Trophoblast cell (in vitro differentiated cells and primary cell): ENCODE measurements around the gene ARHGEF16.

Experiments
- DNase-seq, 2 donors: peaks; one replicate each; pipeline ENCODE4 v3.0.0-alpha.2; 2016
- H2AFZ ChIP-seq: 2 replicates; pipeline ENCODE4 v1.6.1; 2013; ENCODE audit warnings: low read length, moderate library complexity, mild to moderate bottlenecking; ENCODE audit not compliant: insufficient read depth, poor library complexity
- H2AK5ac ChIP-seq: 2 replicates; pipeline ENCODE4 v1.6.1; 2013; ENCODE audit warnings: mild to moderate bottlenecking, low read length
- H2BK120ac ChIP-seq: 2 replicates; pipeline ENCODE4 v1.6.1; 2013; ENCODE audit warnings: low read length, mild to moderate bottlenecking, moderate library complexity; ENCODE audit not compliant: insufficient read depth, poor library complexity
- H2BK12ac ChIP-seq: 2 replicates; pipeline ENCODE4 v1.6.1; 2013; ENCODE audit warnings: mild to moderate bottlenecking, low read length, moderate library complexity
- H2BK5ac ChIP-seq: 2 replicates; pipeline ENCODE4 v1.6.1; 2013; ENCODE audit warnings: low read length, low read depth, moderate library complexity, mild to moderate bottlenecking; ENCODE audit not compliant: poor library complexity
- H3K14ac ChIP-seq: 2 replicates; pipeline ENCODE4 v1.6.1; 2013; ENCODE audit warnings: mild to moderate bottlenecking, low read length
- H3K18ac ChIP-seq: 2 replicates; pipeline ENCODE4 v1.6.1; 2013; ENCODE audit warnings: mild to moderate bottlenecking, low read length
- H3K23ac ChIP-seq: 2 replicates; pipeline ENCODE4 v1.6.1; 2013; ENCODE audit warnings: low read length
- H3K27ac ChIP-seq: 2 replicates; pipeline ENCODE4 v1.5.1; 2013; ENCODE audit warnings: low read depth, mild to moderate bottlenecking, inconsistent platforms, low read length, moderate library complexity
- H3K27me3 ChIP-seq: 2 replicates; pipeline ENCODE4 v1.6.1; 2013; ENCODE audit warnings: inconsistent platforms, mild to moderate bottlenecking, low read length, moderate library complexity; ENCODE audit not compliant: insufficient read depth
- H3K36me3 ChIP-seq, 2 experiments: 1 replicate in 1 of 2; 2 replicates in 1 of 2; pipeline ENCODE4 v1.6.1; 2013; ENCODE audit warnings: low read length in 2 of 2, mild to moderate bottlenecking in 2 of 2, moderate library complexity in 1 of 2; ENCODE audit not compliant: insufficient read depth in 2 of 2, control insufficient read depth in 1 of 2
- H3K4ac ChIP-seq: 2 replicates; pipeline ENCODE4 v1.6.1; 2013; ENCODE audit warnings: low read depth, mild to moderate bottlenecking, low read length, moderate library complexity
- H3K4me1 ChIP-seq, 2 experiments: 1 replicate in 1 of 2; 2 replicates in 1 of 2; pipeline ENCODE4 v1.6.1; 2013; ENCODE audit warnings: low read length in 2 of 2, mild to moderate bottlenecking in 2 of 2, moderate library complexity in 1 of 2; ENCODE audit not compliant: insufficient read depth in 2 of 2, control insufficient read depth in 1 of 2
- H3K4me2 ChIP-seq: 2 replicates; pipeline ENCODE4 v1.6.1; 2013; ENCODE audit warnings: inconsistent platforms, mild to moderate bottlenecking, low read length, moderate library complexity
- H3K4me3 ChIP-seq: 2 replicates; pipeline ENCODE4 v1.5.1; 2013; ENCODE audit warnings: mild to moderate bottlenecking, low read depth, low read length, inconsistent platforms
- H3K79me1 ChIP-seq: one replicate; pipeline ENCODE4 v1.6.1; 2013; ENCODE audit warnings: low read length
- H3K79me2 ChIP-seq: 2 replicates; pipeline ENCODE4 v1.6.1; 2013; ENCODE audit warnings: low read length, mild to moderate bottlenecking; ENCODE audit not compliant: control insufficient read depth, insufficient read depth, poor library complexity
- H3K9ac ChIP-seq: 2 replicates; pipeline ENCODE4 v1.6.1; 2013; ENCODE audit warnings: mild to moderate bottlenecking, low read length
- H3K9me3 ChIP-seq: 2 replicates; pipeline ENCODE4 v1.6.1; 2013; ENCODE audit warnings: low read depth, mild to moderate bottlenecking, control low read depth, inconsistent platforms, low read length; ENCODE audit not compliant: insufficient read depth
- H4K12ac ChIP-seq: 2 replicates; pipeline ENCODE4 v1.6.1; 2013; ENCODE audit warnings: low read depth, mild to moderate bottlenecking, low read length, moderate library complexity
- H4K8ac ChIP-seq: 2 replicates; pipeline ENCODE4 v1.6.1; 2013; ENCODE audit warnings: low read depth, mild to moderate bottlenecking, low read length, moderate library complexity
- H4K91ac ChIP-seq: one replicate; pipeline ENCODE4 v1.6.1; 2013; ENCODE audit warnings: low read depth, mild to moderate bottlenecking, low read length, moderate library complexity
- WGBS: extraction: QIAGEN DNeasy Blood & Tissue Kit; methylation state at CpG from one replicate; pipeline ENCODE4 v1.1.7; 2013; ENCODE audit warnings: missing lambda C conversion rate; ENCODE audit not compliant: insufficient read length, insufficient coverage; ENCODE audit errors: extremely low coverage; 5-methylcytosine and 5-hydroxymethylcytosine counted together

The ARHGEF16 gene

DNA sequence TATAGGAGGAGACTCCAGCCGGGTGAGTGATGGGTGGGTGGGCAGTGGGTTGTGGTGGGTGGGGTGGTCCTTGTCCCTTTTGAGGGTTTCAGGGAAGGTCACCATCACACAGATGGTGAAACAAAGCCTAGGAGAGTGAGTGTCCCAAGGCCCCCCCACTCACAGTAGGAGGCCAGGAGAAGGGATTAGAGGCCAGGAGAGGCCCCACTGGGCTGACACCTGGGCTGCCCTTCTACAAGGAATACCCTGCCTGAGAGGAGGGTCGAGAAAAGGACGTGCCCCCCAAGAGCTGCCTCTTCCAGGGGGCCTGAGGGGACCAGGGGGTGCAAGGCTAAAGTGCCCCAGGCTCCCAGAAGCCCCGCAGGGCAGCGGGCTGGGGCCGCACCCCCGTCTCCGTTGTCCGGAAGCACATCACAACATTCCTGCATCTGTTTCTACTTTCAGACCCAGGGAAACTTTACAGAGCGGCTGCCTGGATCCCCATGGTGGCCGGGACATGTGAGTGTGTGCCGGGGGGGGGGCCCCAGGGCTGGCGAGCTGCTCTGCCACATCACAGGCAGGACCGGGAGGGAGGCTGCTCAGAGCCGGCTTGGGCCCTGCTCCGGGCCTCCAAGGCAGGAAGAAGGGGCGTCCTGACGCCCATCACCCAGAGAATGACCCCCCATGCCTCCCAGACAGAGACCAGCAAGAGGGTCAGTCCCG is 68.2 kb downstream of the ARHGEF16 start:
- WGBS: no CpG with 5 or more reads among the region's 19 CpGs
- H3K9ac ChIP-seq: no peak overlapping the region

DNA sequence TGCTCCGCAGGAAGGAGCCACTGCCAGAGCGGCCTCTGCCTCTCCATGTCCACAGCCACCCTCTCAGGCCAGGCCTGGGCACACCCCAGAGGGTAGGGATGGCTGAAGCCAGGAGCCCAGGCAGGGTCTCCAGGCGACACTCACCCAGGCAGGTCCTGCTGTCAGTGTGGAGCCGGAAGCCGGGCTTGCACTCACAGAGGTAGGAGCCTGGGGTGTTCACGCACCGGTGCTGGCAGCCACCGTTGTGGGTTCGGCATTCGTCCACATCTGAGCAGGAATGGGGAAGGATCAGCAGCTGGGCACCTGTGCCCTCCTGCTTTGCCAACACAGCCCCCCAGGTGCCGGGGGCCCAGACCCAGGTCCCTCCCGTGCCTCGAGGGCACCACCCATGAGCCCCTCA is 69.5 kb downstream of the ARHGEF16 start:
- Histone ChIP-seq H3K14ac (no peak overlapping the region), H2AK5ac (no peak overlapping the region), H3K4me3 (no peak overlapping the region)

More for the DNA sequence above, 68.2 kb downstream of the ARHGEF16 start:
- Histone ChIP-seq H3K4me3 (no peak overlapping the region), H2BK5ac (no peak overlapping the region), H2BK12ac (no peak overlapping the region), H2BK120ac (no peak overlapping the region), H3K4me1 (no peaks in the 10 kb centered on the region), H3K36me3 (no peaks in the 10 kb centered on the region), H3K9me3 (no peaks in the 10 kb centered on the region), H2AFZ (no peak overlapping the region), H4K12ac (no peak overlapping the region), H3K23ac (no peak overlapping the region), H3K14ac (no peak overlapping the region), H3K79me2 (no peaks in the 10 kb centered on the region), H3K4me2 (no peak overlapping the region), H3K4ac (no peak overlapping the region), H3K79me1 (no peaks in the 10 kb centered on the region), H3K27ac (no peak overlapping the region), H3K27me3 (no peaks in the 10 kb centered on the region), H4K8ac (no peak overlapping the region), H4K91ac (no peak overlapping the region), H3K18ac (no peak overlapping the region), H2AK5ac (no peak overlapping the region)
- no peak for DNase-seq

DNA sequence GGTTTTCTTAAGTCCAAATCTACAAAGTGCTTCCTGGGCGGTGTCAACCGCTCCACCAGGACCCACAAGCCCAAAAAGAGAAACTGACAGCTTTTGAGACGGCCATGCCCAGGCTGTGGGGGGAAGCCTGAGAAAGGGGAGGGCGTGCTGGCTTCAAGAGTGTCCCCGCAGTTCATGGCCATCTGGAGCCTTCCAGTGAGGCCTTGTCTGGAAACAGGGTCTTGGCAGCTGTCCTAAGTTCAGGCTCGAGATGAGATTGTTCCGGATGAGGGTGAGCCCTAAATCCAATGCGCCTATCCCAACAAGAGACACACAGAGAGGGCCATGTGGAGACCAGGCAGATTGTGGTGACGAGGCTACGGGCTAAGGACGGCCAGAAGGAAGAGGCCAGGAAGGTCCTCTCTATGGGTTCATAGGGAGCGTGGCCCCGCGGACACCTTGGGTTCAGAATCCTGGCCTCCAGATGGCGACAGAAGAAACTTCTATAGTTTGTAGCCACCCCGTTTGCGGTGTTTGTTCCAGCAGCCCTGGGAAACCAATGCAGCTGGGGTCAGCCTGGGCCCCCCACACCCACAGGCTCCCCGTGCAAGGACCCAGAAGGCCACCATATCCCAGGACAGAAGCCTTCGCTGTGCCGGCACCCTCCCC is 70.2 kb downstream of the ARHGEF16 start:
- H4K12ac ChIP-seq: no peak overlapping the region
- H3K9me3 ChIP-seq: no peaks in the 10 kb centered on the region
- DNase-seq: no peak
- no peaks in the 10 kb centered on the region for H3K36me3 ChIP-seq
- H3K18ac ChIP-seq: no peak overlapping the region
- H4K91ac ChIP-seq: no peak overlapping the region
- no peak overlapping the region for H3K23ac ChIP-seq
- H2BK12ac ChIP-seq: no peak overlapping the region
- H2BK5ac ChIP-seq: no peak overlapping the region
- H3K4me2 ChIP-seq: no peak overlapping the region
- no peak overlapping the region for H3K27ac ChIP-seq
- no peak overlapping the region for H3K4ac ChIP-seq
- no peaks in the 10 kb centered on the region for H3K79me2 ChIP-seq
- peaks cover 6% of the 10 kb centered on the region in 2 experiments for H3K4me1 ChIP-seq
- H3K9ac ChIP-seq: no peak overlapping the region
- no peak overlapping the region for H3K14ac ChIP-seq
- no peak overlapping the region for H2AFZ ChIP-seq
- no peak overlapping the region for H3K4me3 ChIP-seq
- no peak overlapping the region for H2BK120ac ChIP-seq
- H4K8ac ChIP-seq: no peak overlapping the region
- no peak overlapping the region for H2AK5ac ChIP-seq
- no peaks in the 10 kb centered on the region for H3K79me1 ChIP-seq
- no CpG with 5 or more reads among the region's 20 CpGs for WGBS
- no peaks in the 10 kb centered on the region for H3K27me3 ChIP-seq

More for the DNA sequence above, 69.5 kb downstream of the ARHGEF16 start:
- DNase-seq: no peak
- Histone ChIP-seq H3K79me2 (no peaks in the 10 kb centered on the region), H3K36me3 (no peaks in the 10 kb centered on the region), H2BK12ac (no peak overlapping the region), H3K9me3 (no peaks in the 10 kb centered on the region), H3K4me2 (no peak overlapping the region), H4K91ac (no peak overlapping the region), H3K79me1 (no peaks in the 10 kb centered on the region), H2BK5ac (no peak overlapping the region), H3K27me3 (no peaks in the 10 kb centered on the region), H3K18ac (no peak overlapping the region), H3K9ac (no peak overlapping the region), H2BK120ac (no peak overlapping the region), H3K4me1 (peaks cover 2 to 3% of the 10 kb centered on the region in 2 experiments), H2AFZ (no peak overlapping the region), H3K23ac (no peak overlapping the region), H4K8ac (no peak overlapping the region), H3K4ac (no peak overlapping the region), H4K12ac (no peak overlapping the region), H3K27ac (no peak overlapping the region)
- no CpG with 5 or more reads among the region's 13 CpGs for WGBS

DNA sequence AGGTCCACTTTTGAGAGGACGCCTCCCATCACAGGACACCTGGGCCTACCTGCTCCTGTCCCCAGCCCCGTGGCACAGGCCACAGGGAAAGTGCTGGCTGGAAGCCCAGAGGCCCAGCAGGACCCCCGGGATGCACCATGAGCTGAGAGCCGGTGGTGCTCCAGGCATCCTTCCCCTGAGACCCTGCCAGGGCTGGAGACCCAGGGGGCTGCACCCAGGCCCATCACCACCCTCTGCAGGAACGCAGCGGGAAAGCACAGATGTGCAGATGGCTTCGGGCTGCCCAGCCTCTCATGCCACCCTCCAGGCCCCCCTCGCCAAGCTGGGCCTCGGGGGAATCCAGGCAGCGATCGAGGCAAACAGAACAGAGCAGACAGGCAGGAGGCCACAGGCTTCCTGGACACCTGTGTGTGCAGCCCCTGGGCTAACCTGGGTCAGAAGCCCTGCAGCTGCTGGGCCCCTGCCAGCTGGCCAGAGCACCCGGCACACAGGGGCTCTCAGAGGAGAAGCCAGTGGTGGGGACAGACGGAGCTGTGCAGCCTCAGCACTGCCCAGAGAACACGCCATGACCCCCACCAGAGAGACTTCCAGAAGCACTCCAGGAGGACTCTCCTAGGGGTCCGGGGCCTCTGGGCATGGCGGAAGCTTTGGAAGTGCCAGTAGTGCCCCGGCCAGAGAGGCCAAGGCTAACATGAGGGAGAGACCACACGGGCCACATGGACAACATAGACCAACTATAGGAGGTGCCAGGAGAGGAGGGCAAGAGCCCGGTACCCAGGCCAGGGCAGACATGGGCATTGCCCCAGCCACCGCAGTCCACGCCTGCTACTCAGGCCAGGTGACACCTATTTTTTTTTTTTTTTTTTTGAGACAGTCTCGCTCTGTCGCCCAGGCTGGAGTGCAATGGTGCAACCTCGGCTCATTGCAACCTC is 71.4 kb downstream of the ARHGEF16 start:
- no peak for DNase-seq
- H3K79me1 ChIP-seq: peaks cover 2% of the 10 kb centered on the region
- no peak overlapping the region for H3K18ac ChIP-seq
- H3K27me3 ChIP-seq: no peaks in the 10 kb centered on the region
- no peak overlapping the region for H3K27ac ChIP-seq
- no peaks in the 10 kb centered on the region for H3K36me3 ChIP-seq
- no peak overlapping the region for H3K4me3 ChIP-seq
- H2AK5ac ChIP-seq: no peak overlapping the region
- H3K9me3 ChIP-seq: no peaks in the 10 kb centered on the region
- H4K91ac ChIP-seq: no peak overlapping the region
- no peak overlapping the region for H3K23ac ChIP-seq
- no peak overlapping the region for H3K4me2 ChIP-seq
- no peak overlapping the region for H3K9ac ChIP-seq
- H4K8ac ChIP-seq: no peak overlapping the region
- no CpG with 5 or more reads among the region's 24 CpGs for WGBS
- no peak overlapping the region for H2BK120ac ChIP-seq
- H4K12ac ChIP-seq: no peak overlapping the region
- H3K4me1 ChIP-seq: peaks cover 9 to 10% of the 10 kb centered on the region in 2 experiments
- H3K79me2 ChIP-seq: no peaks in the 10 kb centered on the region
- H3K14ac ChIP-seq: no peak overlapping the region
- H2BK5ac ChIP-seq: no peak overlapping the region
- H2AFZ ChIP-seq: no peak overlapping the region
- no peak overlapping the region for H3K4ac ChIP-seq
- no peak overlapping the region for H2BK12ac ChIP-seq
